ENCODE data around the gene NDUFV3.
"Not testable (repeated sequence)": the region's sequence is repeated elsewhere in the genome, so short reads cannot be mapped to it uniquely, and the experiment has no call there.

NDUFV3 gene

DNA sequence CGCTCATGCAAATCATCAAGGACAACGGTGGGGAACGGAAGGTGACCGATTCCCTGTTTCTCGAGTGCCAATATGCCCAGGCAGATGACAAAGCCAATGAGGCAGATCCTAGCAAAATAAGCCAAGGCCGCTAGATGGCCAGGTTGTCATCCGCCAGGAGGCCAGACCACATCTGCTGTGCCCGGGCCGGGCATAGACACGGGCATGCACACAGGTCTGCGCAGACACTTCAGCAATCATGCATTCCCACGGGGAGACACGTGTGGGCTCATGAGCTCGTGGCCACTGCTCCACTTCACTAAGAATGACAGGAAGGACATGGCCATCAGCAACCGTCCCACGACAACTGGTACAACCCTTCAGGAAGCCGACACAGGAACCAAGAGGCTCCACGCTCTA, 37.2 kb upstream of the NDUFV3 start:
- DNase-seq (ENCODE audit: low read depth in 2 of 2): no peak

DNA sequence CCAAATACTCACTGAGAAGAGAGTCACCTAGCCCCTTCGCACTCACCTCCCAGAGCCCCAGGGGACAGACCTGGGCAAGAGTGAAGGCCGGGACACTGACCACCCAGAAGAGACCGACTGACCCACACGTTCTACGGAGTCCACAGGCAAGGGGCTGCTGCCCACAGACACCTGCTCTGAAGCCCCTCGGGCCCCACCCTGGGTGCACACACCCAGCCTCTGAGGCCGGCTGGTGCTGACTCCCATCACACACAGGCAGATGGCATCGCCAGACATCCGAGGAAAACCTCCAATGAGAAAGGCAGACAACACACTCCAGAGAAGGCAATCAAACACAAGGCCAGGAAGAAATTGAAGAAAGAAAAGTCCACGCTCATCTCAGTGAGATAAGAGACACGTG, 35.9 kb upstream of the NDUFV3 start:
- DNase-seq (ENCODE audit: low read depth in 2 of 2): no peak

DNA sequence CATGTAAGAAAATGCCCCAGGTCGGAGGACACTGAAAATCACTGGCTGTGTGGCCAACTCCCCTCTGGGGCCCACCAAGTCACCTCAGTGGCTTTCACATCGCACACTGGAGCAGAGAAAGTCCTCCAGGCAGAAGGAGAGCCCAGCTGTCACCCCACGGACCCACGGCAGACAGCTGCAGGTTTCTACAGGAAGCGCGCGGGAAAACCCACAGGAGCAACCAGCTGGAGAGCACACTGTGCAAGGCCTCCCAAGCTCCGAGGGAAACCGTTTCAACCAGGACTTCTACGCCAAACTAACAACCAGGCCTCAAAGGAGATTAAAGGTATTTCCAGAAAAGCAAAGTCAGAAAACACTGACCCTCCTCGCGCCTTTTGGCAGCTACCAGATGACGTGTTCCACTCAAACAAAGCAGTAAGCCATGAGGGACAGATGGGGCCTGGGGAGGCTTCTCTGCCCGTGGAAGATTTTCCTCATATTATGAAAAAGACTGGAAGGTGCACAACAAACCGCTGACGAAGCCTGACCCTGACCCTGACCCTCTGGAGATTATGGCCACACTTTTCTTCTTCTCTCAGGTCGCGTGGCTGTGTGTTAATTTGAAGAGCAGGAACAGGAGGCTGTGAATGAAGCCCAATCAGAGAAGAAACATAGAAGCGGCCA, 34.8 kb upstream of the NDUFV3 start:
- DNase-seq (ENCODE audit: low read depth in 2 of 2): no peak

GRCh38 chr21:42858957-42859890, 33.9 kb upstream of the NDUFV3 start:
- no peak for DNase-seq (ENCODE audit: low read depth in 2 of 2)

- DNase-seq (ENCODE audit: low read depth in 2 of 2): no peak
Measured at GRCh38 chr21:42859891-42860230, 33.2 kb upstream of the NDUFV3 start.

DNA sequence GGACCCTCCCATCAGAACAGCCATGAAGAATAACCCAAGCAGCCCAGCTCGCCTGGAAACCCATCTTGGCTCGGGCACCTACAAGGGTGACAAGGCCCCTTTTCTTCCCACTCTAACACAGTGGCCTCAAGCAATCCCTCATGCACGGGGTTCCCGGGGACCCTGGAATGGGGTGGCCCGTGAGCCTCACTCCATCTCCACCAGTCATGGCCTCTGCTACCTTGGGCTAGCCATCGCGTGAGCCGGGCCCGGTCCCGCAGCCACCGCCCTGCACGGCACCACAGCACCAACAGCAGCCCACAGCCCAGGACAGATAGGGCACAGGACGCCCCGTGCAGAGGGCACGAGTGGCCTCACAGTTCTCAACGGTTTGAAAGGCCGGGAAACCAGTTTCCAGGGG, 32.8 kb upstream of the NDUFV3 start:
- DNase-seq (ENCODE audit: low read depth in 2 of 2): no peak

GRCh38 chr21:42861311-42861847, 31.7 kb upstream of the NDUFV3 start:
- no peak for DNase-seq (ENCODE audit: low read depth in 2 of 2)

DNA sequence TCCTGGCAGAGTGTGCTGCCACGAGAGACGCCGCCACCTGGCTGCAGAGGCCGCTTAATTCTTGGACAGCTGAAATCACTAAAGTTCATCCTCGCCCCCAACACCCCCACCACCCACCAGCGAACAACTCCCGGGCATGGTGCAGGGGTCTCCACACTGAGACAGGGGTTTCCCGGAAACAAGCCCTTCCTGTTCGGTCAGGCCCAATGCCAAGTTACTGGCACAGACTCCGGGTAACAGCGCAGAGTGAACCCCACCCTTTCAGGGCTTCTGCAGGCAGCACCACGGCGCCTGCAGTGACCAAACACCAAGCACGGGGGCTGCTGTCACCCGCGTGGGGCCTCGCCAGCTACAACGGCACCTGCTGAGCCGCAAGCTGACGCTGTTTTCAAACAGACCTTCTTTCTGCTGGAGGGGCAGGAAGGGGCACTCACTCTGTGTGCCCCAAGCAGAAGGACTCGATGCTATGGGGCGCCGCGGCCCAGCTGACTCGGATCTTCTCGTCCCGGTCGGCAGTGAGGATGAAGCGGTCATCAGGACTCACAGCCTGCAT, 31.2 kb upstream of the NDUFV3 start:
- DNase-seq (ENCODE audit: low read depth in 2 of 2): no peak

DNA sequence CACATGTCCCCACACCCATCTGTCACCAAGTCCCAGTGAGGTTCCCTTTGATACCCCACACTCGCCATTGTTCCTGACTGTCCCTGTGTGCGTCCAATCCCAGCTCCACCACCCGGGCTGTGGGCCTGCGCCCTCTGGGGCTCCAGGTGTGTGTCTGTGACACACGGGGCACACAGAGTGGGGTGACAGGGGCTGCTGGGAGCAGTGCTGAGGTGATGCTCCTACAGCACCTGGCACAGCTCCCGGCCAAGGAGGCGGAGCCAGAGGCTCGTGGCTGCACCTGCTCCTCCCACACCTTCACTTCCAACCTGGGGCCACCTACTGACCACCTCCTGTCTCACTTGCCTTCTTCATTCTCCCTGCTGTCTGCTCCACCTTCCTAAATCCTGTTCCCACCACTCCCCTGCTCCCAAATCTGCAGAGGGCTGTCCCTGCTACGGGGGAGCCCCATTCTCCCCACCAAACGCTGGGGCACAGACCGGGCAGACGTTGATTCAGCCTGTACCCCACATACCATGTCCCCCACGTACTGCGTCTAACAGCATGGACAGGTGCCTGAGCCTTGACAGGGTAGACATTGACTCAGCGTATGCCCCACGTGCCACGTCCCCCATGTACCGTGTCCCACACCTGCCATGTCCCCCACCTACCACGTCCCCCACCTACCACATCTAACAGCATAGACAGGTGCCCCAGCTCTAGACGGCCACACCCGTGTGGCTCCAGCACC, 30.2 kb upstream of the NDUFV3 start:
- no peak for DNase-seq (ENCODE audit: low read depth in 2 of 2)

DNA sequence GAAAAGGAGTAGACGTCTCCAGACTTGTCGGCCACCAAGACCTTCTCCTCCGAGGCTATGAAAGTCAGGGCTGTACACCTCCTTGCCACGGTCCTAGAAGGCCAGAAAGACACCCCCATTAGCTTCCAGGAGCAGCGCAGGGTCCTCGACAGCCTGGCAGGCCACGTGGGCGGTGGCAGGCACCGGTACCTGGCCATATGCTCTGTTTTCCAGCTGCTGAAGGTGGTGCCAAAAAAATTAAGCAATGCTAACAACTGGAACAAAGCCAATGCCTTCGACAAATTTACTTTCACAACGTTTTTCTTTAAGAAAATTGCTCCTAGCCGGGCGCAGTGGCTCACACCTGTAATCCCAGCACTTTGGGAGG, 29.6 kb upstream of the NDUFV3 start:
- no peak for DNase-seq (ENCODE audit: low read depth in 2 of 2)

DNA sequence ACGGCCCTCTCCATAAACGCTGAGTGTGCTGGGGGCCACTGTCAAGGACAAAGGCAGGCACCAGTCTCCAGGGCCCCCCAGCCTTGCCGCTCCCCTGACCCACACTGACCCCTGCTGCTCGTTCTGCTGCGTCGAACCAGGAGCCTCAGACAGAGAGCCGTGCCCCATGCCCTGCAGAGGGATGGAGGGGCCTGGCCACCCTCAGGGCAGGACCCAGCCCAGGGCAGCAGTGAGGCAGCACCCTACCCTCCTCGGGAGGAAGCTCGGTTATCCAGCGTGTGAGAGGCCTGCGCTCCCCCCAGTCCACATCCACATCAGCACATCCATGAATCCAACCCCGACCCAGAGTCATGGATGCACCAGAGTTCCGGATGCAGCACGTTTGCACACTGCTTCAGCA, 28.8 kb upstream of the NDUFV3 start:
- DNase-seq (ENCODE audit: low read depth in 2 of 2): no peak

- DNase-seq (ENCODE audit: low read depth in 2 of 2): no peak
Measured at GRCh38 chr21:42864815-42865775, 28.0 kb upstream of the NDUFV3 start.

DNA sequence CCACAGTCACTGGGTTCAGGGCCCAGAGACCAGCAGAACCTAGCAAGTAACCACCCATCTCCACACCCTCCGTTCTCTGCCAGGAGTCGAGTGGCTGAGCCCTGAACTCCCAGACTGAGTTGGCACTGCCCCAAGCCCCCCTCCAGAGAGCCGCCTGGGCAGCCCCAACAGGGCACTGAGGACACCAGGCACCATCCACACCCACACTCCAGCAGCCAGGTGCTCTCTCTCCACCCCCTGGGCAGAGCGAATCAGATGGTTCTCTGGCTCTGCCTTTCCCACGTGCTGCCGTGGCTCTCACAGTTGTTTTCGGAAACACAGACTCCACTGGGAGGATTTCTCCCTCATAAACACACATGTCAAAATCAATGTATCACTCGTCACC, 27.3 kb upstream of the NDUFV3 start:
- no peak for DNase-seq (ENCODE audit: low read depth in 2 of 2)

DNA sequence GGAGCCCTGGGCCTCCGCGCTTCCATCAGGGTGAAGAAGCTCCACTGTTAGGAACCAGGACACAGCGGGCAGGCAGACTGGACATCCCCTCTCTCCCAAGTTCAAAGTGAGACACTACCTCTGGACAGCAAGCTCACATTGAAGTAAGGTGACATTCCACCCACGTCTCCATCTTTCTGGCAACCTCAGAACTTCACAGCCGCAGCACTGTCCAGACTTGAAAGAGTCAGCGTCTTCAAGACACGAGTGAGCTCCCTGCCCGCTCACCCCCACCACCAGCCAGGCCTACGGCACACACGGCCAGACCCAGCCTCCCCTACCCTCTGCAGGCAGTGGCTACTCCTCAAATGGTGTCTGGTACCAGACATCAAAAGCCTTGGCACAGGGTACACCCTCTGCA, 24.9 kb upstream of the NDUFV3 start:
- DNase-seq (ENCODE audit: low read depth in 2 of 2): no peak

DNA sequence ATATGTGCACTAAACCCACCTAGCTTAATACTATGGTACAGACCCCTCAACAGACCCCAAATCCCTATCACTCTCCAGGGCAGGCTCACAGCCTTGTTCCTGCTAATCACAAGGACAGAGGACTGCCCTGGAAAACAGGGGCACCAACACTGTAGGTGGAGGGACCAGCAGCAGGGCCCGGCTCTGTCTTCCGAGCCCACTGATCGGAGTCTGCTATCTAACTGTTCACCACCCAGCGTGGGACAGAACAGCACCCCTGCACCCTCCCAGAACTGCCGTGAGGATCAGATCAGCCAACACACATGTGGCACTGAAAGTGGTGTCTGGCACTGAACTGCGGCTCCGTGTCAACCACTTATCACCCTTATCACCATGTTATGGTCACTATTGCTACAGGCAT, 20.0 kb upstream of the NDUFV3 start:
- DNase-seq (ENCODE audit: low read depth in 2 of 2): no peak

GRCh38 chr21:42875811-42876210, 17.3 kb upstream of the NDUFV3 start:
- DNase-seq (ENCODE audit: low read depth in 2 of 2): not testable (repeated sequence)

DNA sequence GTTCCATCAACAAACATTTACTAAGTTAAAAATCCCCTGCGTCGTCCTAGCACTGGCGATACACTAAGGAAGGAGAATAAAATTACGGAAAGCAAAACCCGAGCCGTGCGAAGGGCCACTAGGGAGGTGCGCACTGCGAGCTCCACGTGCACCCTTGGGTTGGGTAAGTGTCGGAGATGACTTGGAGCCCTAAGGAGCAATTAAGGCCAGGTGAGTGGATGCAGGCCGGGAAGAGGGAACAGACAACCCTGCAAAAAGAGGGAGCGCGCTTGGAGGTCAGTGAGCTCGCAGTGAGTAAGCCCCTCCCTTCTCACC, 14.5 kb upstream of the NDUFV3 start:
- DNase-seq (ENCODE audit: low read depth in 2 of 2): peak in 1 of 2 donors; percentile 4

DNA sequence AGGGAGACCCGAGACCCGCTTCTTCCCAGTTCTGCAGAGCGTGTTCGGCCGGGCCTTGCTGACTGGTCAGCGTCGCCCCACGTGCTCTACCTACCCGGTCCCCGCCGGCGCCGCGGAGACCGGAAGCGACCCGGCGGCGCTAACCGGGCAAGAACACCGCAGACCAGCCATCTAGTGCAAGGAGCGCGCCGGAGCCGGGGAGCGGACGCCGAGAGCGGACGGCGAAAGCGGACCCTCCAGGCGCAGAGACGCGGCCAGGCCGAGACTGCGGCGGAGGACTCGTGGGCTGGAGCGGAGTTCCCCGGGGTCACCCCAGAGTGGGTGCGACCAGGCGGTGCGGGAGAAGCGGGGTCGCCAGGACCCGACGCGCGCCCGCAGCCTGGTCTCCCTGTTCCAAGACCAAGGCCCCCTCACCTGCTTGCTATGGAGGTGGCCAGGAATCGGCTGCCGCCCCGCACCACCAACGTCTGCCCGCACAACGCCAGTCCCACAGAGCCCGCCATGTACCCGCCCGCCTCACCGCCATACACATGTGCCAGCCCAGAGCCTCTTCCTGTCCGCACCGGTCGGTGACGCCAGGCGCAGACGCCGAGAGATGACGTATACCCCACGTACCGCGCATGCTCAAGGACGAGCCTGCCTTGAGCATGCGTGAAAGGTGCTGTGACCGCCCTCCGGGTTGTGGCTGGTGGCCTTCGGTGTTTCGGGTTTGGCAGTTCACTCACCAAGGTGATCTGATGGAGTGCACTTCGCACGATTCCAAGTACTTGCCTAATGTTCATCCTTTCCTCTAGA, 13.9 kb upstream of the NDUFV3 start, which contains the start of gene WDR4:
Gene WDR4, minus strand, starts transcription at position 547 of the 795 bp plus-strand sequence. Its CDS starts 44 bp downstream, at position 503.
- peak; percentile 95 to 98 for DNase-seq (ENCODE audit: low read depth in 2 of 2)

GRCh38 chr21:42880352-42880751, 12.8 kb upstream of the NDUFV3 start:
- no peak for DNase-seq (ENCODE audit: low read depth in 2 of 2)

GRCh38 chr21:42883921-42884320, 9.2 kb upstream of the NDUFV3 start:
- DNase-seq (ENCODE audit: low read depth in 2 of 2): no peak

Measured in stimulated activated CD4-positive, alpha-beta T cell treated with anti-CD3 and anti-CD28 coated beads, Interleukin-4, amount 100 ng/mL, for 48 hours (primary cell).